ENCODE data around the gene COA1.

The COA1 gene

GRCh38 chr7:43750016-43750887 lies 20.9 kb upstream of the COA1 start:
- H3K4me3 ChIP-seq (ENCODE audit: low read depth, low read length): no peak overlapping the region
- no peak for DNase-seq (ENCODE audit: low read depth)
- no peak for TF ChIP-seq CTCF (IDR thresholded peaks at IDR 0.05; ENCODE audit: control insufficient read depth, extremely low read depth, insufficient read depth)

DNA sequence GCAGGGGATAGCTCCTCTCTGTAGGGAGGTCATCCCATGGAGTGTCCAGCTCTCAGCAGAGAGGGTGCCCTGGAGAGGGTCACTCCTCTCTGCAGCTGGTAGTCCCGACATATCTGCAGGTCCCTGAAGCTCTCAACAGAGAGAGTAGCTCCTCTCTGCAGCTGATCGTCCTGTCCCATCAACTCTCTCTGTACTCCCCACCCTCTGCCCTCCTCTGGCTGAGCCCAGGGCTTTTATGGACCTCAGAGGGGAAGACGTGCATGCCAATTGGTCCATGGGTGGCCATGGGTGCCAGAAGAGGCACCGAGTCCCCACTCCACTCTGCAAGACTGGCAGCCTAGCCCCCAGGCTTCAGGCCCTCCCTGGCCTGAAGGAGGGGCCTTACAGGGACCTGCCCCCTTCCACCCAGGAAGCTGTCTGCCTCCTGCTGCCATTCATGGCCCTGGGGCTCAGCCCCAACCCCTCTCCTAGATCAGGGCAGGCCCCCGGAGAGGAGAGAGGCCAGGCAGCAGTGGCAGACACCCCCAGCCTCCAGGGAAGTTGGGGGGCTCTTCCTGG lies 20.1 kb upstream of the COA1 start:
- no peak for TF ChIP-seq CTCF (IDR thresholded peaks at IDR 0.05; ENCODE audit: control insufficient read depth, extremely low read depth, insufficient read depth)
- H3K4me3 ChIP-seq (ENCODE audit: low read depth, low read length): no peak overlapping the region
- no peak for DNase-seq (ENCODE audit: low read depth)

- no peak for TF ChIP-seq CTCF (IDR thresholded peaks at IDR 0.05; ENCODE audit: control insufficient read depth, extremely low read depth, insufficient read depth)
- no peak overlapping the region for H3K4me3 ChIP-seq (ENCODE audit: low read depth, low read length)
- DNase-seq (ENCODE audit: low read depth): no peak
These were observed 18.2 kb upstream of the COA1 start for GRCh38 chr7:43747328-43748105.

DNA sequence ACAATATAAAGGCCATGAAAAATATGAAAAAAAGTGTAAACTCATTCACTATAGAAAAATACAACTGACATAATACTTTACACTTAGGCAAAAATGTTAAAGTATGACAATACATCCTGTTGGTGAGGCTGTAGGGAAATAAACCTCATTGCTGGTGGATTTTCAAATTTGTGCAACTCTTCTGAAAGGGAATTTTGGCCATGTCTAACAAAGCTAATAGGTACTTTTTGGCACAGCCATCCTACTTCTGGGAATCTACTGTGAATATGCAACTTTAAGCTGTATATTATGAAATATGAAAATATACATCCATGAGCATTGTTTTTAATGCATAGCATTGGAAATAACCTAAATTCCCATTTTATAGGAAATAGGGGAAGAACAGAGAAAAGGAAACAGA lies 13.4 kb upstream of the COA1 start:
- H3K4me3 ChIP-seq (ENCODE audit: low read depth, low read length): no peak overlapping the region
- TF ChIP-seq CTCF (IDR thresholded peaks at IDR 0.05; ENCODE audit: control insufficient read depth, extremely low read depth, insufficient read depth): no peak
- DNase-seq (ENCODE audit: low read depth): no peak

DNA sequence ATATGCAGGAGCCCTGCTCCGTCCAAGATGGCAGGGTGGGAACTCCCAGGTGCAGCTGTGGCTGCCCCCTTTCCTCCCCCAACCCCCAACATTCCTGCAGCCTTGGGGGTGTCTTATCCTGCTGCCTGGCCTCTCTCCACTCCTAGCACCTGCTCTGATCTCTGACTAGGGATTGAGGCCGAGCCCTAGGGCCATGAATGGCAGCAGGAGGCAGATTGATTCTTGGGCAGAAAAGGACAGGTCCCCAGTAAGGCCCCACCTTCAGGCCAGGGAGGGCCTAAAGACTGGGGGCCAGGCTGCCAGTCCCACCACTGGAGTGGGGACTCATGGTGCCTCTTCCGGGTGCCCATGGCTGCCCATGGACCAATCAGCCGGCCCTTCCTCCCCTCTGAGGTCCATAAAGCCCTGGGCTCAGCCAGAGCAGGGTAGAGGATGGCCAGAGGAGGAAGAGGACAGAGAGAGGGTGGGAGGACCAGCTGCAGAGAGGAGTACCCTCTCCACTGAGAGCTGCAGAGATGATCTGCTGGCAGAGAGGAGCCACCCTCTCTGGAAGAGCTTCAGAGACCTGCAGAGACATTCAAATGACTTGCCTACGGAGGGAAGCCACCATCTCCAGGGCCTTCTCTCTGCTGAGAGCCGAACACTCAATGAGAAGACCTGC lies 8.3 kb upstream of the COA1 start:
- no peak for TF ChIP-seq CTCF (IDR thresholded peaks at IDR 0.05; ENCODE audit: control insufficient read depth, extremely low read depth, insufficient read depth)
- DNase-seq (ENCODE audit: low read depth): no peak

DNA sequence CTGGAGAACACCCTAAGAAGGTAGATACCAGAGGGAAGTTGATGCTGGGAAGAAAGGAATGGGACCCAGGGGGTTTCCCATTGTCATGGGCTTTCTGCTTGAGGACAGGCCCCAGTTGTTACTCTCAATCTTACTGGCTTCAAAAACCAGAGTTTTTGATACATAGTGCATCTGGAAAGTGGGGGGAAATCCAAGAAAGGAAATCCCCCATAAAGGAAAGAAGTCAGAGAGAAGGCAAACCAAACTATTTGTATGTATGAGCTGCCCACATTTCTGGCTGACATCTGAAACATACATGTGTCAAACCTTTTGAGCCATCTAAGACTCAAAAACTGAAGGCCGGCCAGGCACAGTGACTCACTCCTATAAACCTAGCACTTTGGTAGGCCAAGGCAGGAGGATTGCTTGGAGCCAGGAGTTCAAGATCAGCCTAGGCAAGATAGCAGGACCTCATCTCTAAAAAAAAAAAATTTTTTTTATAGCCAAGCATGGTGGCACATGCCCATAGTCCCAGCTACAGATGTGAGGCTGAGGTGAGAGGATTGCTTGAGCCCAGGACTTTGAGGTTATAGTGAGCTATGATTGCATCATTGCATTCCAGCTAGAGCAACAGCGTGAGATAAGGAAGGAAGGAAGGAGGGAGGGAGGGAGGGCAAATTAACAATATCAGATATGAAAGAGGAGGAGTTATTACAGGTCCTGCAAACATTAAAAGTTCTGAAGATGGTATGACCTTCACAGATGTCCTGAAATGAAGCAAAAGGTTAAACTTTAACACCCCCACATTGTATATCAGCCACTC lies 6.7 kb upstream of the COA1 start:
- no peak overlapping the region for H3K4me3 ChIP-seq (ENCODE audit: low read depth, low read length)
- TF ChIP-seq CTCF (IDR thresholded peaks at IDR 0.05; ENCODE audit: control insufficient read depth, extremely low read depth, insufficient read depth): no peak
- no peak for DNase-seq (ENCODE audit: low read depth)

More for the DNA sequence above, 8.3 kb upstream of the COA1 start:
- no peak overlapping the region for H3K4me3 ChIP-seq (ENCODE audit: low read depth, low read length)
